ENCODE results near the gene CSNK1G3.
A peak's percentile ranks its signal among the peaks of the same experiment; 100 is the strongest.
"Not testable (repeated sequence)": the region's sequence is repeated elsewhere in the genome, so short reads cannot be mapped to it uniquely, and the experiment has no call there.

The CSNK1G3 gene

GRCh38 chr5:123511648-123512605, at the start of gene CSNK1G3:
Gene CSNK1G3 (plus strand): TSS chr5:123512177. CDS start chr5:123545664, 33,487 bp downstream.
- peak; percentile 97 for DNase-seq

- not testable (repeated sequence) for DNase-seq
Measured at GRCh38 chr5:123466839-123467238, 45.1 kb upstream of the CSNK1G3 start.

DNA sequence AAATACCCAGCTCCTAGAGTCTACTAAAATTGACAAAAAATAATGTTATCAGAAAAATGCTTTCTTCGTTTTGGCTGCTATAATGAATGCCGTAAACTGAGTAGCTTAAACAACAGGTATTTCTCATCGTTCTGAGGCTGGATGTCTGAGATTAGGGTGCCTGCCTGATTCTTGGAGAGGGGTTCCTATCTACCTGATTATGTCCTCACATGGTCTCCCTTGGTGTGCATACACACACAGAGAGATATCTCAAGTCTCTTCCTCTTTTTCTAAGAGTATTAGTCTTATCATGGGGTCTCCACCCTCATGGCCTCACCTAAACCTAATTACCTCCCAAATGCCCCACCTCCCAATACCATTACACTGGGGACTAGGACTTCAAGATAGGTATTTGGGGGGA, 40.6 kb upstream of the CSNK1G3 start:
- no peak for DNase-seq

GRCh38 chr5:123472150-123472924, 39.6 kb upstream of the CSNK1G3 start:
- DNase-seq = peak; percentile 51

DNA sequence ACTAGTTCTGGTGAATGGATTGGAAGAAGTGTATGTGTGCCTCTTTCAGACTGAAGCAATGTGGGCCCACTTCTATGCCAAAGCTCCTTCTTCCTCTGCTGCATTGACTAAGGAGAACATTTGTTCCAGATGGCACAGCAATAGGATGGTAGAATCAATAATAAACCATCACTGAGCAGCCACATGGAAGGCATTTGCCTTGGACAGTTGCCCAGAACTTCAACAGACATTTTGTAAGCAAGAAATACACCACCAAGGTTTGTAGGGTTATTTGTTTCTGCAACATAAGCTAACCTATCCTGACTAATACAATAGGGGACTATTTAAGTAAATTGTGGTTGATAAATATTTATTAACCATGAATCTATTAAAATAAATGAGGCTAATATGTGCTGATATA, 37.7 kb upstream of the CSNK1G3 start:
- no peak for DNase-seq

- DNase-seq = no peak
Measured at GRCh38 chr5:123476731-123477130, 35.2 kb upstream of the CSNK1G3 start.

DNA sequence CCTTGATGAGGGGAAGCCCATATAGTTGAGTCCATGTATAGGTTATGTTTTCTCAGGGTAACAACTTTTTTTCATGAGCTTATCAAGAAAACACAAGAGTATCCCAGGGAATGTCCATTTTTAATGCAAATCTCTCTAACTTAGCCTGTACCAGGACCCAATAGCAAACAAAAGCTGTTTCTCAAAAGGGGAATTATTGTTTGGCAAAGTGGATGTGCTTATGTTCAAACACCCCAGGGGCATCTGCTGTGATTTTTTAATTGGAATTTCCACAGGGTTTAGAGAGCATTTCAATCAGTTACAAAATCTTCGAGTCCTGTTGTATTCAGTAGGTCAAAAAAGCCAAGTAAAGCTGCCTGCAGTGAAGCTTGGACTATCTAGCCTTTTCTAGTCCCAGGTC, 33.4 kb upstream of the CSNK1G3 start:
- no peak for DNase-seq

- DNase-seq = no peak
Measured at GRCh38 chr5:123482258-123482657, 29.7 kb upstream of the CSNK1G3 start.

DNA sequence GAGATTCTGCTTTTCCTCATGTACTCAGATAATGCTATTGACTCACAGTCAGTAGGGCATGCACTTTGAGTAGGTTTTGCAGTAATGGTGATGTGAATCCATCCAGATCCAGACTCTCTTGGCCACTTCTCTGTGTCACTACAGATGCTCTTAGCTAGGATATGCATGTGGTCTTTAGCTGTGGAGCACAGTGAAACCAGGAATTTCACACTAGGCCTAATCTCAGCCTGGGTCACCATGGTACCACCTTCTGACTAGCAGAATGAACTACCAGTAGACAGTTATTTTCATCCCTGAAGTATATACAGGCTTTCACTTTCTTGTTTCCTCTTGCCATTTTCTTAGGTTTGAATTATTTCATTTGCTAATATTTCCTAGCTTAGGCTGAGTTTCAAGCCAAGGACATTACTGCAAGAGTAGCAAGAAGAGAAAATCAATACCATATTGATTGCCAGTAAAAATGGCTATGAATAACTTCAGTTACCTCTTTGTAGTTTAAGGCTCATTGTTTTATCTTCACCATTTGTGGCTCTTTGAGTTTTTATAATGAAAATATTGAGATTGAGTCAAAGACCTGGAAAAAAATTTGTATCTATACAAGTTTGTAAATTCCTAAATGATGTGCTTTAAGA, 28.4 kb upstream of the CSNK1G3 start:
- DNase-seq = no peak

DNA sequence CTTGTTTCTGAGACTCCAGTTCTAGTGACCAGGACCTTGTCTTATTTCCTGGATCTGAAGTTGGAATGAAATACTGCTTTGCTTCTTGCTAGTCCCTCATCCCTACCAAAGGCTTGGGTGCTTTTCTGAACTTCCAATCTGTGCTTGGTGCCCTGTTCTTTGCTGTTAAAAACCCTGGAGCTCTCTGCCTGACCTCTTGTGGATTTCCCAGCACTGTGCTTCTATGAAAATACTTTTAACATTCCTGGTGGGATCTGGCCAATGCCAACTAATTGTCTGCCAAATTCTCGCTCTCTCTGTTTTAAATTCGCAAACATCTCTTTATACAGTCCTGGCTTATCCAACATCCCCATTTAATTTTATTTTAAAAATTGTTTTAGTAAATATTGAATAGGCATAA, 26.7 kb upstream of the CSNK1G3 start:
- no peak for DNase-seq

GRCh38 chr5:123486951-123487655, 24.9 kb upstream of the CSNK1G3 start:
- DNase-seq = peak; percentile 21

- DNase-seq = no peak
Measured at GRCh38 chr5:123490974-123491373, 21.0 kb upstream of the CSNK1G3 start.

DNA sequence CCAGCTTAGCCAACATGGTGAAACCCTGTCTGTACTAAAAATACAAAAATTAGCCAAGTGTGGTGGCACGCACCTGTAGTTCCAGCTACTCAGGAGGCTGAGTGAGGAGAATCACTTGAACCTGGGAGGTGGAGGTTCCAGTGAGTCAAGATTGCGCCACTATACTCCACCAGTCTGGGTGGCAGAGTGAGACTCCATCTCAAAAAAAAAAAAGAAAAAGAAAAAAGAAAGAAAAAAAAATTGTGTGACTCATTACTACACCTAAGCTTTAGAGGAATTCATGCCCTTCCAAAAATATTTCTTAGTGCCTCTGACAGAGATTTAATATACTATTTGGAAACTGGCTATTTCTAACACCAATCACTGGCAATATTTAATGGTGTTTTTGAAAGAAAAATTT, 16.8 kb upstream of the CSNK1G3 start:
- not testable (repeated sequence) for DNase-seq

GRCh38 chr5:123496892-123497291, 15.1 kb upstream of the CSNK1G3 start:
- no peak for DNase-seq

- DNase-seq = no peak
Measured at GRCh38 chr5:123500471-123500870, 11.5 kb upstream of the CSNK1G3 start.

DNA sequence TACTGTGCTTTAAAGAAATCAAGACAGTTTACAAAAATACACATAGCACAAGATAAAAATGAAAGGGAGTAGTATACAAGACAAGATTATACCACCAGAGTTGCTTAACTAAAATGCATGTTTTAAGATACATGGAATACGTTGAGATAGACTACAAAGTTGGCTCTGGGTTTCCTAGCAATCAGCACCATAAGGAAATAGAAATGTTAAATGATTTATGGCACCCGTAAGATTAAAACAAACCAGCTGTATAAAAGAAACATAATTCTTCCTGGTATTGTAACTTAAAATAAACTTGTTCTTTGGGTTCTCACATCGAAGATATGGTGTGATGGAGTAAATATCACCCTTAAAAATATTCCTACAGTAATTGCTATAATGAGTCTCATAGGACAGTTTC, 9.9 kb upstream of the CSNK1G3 start:
- no peak for DNase-seq

DNA sequence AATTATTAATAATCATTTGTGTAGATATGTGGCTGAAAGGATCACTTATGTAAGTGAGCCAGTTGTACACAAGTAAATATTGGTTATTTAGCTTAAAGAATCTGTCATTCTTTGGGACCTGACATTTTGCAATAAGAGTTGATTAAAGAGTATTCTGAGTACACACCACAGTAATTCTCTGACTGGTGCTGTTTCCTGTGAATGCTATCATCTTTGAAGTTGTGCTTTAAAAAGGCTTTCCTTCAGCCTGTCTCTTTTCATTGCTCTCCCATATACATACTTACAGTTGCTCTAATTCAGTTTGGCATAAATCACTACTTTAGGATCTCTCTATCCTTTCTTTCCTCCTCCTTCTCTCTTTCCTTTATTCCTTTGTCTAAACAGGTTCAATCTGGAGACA, 8.7 kb upstream of the CSNK1G3 start:
- DNase-seq = no peak

DNA sequence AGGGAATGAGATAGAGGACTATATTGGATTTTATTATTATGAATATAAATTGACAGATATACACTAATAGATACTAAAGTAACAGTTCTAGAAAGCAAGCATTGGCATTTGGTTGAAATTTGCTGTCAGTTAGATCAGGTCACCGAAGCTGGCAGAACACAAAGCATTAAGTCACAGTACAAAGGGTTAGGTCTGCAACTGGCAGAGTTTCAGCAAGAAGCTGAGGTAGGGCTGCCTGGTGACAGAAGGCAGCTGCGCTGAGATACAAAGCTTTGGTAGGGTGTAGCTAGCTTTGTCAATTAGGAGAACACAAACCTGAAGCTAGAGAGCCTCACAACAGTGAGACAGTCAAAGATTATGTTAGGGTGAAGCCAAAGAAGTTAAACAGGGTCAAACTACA, 6.3 kb upstream of the CSNK1G3 start:
- no peak for DNase-seq

GRCh38 chr5:123508441-123508840, 3.5 kb upstream of the CSNK1G3 start:
- no peak for DNase-seq

DNA sequence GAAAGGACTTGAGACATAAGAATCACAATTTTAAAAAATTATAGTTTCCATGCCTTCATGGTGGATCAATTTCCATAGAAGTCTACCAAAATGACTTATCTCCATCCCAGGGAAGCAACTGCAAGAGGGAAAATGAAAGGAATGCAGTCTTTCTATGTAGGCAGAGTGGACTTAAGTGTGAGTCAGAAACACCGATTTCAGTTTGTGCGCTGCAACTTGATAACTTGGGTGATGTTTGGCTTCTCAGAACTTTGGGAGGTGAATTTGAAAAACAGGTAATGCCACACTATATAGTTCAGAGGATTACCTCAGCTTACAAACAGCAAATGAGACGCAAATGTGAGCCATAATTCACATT, 708 bp upstream of the CSNK1G3 start:
- DNase-seq = peak; percentile 15

DNA sequence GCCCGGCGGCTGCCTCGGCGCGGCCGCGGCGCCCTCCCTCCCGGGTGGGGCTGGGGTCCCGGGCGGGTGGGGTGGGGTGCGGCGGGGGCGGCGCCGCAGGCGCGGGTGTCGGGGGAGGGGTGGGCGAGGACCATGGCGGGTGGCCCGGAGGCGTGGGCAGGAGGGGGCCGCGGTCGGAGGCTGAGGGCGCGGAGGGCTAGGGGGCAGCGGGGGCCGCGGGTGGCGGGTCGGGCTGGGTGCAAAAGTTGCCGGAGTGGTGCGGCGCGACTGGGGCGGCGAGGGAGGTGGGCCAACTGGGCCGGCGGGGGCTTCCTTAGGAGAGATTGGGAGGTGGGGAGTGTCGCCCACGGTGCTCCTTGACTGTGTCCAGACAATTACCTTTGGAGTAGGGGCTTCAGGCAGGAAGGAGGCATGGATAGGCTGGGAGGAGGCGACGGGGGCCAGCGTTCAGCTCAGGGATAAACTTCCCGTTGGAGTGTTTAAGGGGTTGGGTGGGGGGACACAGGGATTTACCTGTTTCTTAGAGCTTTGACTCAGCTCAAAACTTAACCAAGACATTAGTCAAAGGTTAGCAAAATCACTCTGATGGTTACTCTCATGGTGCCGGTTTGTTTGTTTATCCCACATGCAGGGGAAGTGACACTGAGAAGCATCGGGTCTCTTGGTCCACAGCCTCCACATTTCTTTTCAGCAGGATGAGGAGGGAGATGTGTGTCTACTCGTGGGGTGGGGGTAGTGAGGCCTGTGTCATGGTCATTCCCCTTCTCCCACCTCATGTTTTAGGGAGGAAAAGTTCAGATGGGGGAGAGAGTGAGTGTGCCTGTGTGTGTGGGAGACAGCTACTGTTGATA, 859 bp downstream of the CSNK1G3 start:
- DNase-seq = peak; percentile 65
